ENCODE measurements around the gene MAD1L1. TPM values are rescaled to one million over a fixed set of nuclear protein-coding genes. Genes with fewer than 3 reads are reported as not detected.

Gene MAD1L1
- total and polyA plus RNA-seq, 2 of the 4 experiments (the other 2 are of a cell fraction), result 29.0 to 40.9 TPM

DNA sequence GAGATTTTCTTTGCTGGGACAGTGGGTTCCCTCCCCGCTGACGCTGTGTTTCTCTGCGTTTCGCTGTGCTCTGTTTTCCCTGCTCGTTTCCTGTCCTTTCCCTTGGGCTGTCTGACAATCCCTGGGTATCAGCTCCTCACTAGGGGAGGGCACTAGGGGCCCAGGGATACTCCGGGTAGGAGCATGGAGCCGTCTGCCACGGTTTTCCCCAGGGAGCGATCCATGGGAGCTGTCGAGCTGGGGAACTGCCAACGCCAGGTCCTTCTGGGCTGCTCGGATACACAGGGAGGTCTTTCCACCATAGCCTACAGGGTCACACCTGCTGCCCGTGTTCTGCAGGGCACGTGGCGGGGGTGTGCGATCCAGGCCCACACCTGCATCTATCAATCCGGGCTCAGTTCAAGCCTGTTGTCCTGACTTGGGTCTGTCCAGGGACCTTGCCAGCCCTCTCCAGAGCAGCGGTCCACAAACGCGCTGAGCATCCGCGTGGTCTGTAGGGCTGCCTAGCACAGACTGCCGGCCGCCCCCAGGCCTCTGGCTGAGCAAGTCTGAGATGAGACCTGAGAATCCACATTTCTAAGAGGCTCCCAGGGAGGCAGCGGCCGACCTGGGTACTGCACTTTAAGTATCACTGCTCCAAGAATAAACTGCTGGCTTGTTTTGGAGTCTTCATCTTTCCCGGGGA, 299.5 kb downstream of the MAD1L1 start:
- Histone ChIP-seq H3K9me3 (ENCODE audit: control insufficient read depth, insufficient read depth, low read length) (no peaks in the 10 kb centered on the region), H3K14ac (replicated peaks; ENCODE audit: low read depth, low read length) (no peak overlapping the region), H4K8ac (ENCODE audit: low read depth in 2 of 2, low read length in 2 of 2) (no peak overlapping the region), H2AK5ac (ENCODE audit: low read depth, low read length) (no peak overlapping the region), H2BK15ac (ENCODE audit: low read depth, low read length) (no peak overlapping the region), H2AK9ac (replicated peaks; ENCODE audit: low read depth, low read length, poor library complexity) (no peak overlapping the region), H3K9me1 (ENCODE audit: insufficient read depth, low read length) (no peaks in the 10 kb centered on the region), H2BK120ac (ENCODE audit: low read depth, low read length) (no peak overlapping the region), H2AFZ (replicated peaks; ENCODE audit: low read length, poor library complexity) (no peak overlapping the region), H3K27me3 (ENCODE audit: control insufficient read depth, insufficient read depth, low read length) (no peaks in the 10 kb centered on the region), H3K27ac (ENCODE audit: insufficient read depth, low read length) (no peak overlapping the region), H3K79me1 (ENCODE audit: low read depth in 1 of 2, low read length in 2 of 2) (no peaks in the 10 kb centered on the region; a peak in 2 of 4 replicates), H3K23ac (ENCODE audit: low read depth, low read length) (no peak overlapping the region), H2BK20ac (ENCODE audit: low read depth, low read length) (no peak overlapping the region), H3K36me3 (ENCODE audit: control insufficient read depth, insufficient read depth, low read length) (no peaks in the 10 kb centered on the region), H4K20me1 (ENCODE audit: insufficient read depth, low read length) (no peaks in the 10 kb centered on the region), H3K18ac (ENCODE audit: low read depth, low read length) (no peak overlapping the region), H3K56ac (ENCODE audit: extremely low read depth, insufficient read depth, low read length) (no peak overlapping the region), H3K4me3 (ENCODE audit: insufficient read depth, low read depth, low read length) (no peak overlapping the region), H3K4ac (ENCODE audit: low read depth, low read length) (no peak overlapping the region), H4K91ac (ENCODE audit: insufficient read depth, low read depth, low read length) (no peak overlapping the region), H3K9ac (ENCODE audit: low read depth, low read length) (no peak overlapping the region), H2BK5ac (ENCODE audit: low read depth, low read length, poor library complexity, severe bottlenecking) (no peak overlapping the region), H3K4me2 (ENCODE audit: low read depth, low read length) (no peak overlapping the region), H3K4me1 (ENCODE audit: control insufficient read depth, insufficient read depth, low read length) (peaks cover 2% of the 10 kb centered on the region; the same call in 1 of the 2 replicates), H4K5ac (ENCODE audit: low read depth, low read length) (no peak overlapping the region)
- WGBS, 2 experiments (ENCODE audit: extremely low coverage in 2 of 2, insufficient read length in 1 of 2), result 86% methylated on average over 14 of the region's 27 CpGs; no CpG with 5 or more reads in 1 of the 2 experiments
- in situ Hi-C loops (cut with MboI; ENCODE audit: low sequenced_read_pairs), result no loop called here
- BruUV-seq (replicated peaks), result no TSS peak
- ChIA-PET CTCF (no interaction called here), POLR2A (ENCODE audit: unreplicated experiment) (no interaction called here)
- dilution Hi-C loops (cut with HindIII; ENCODE audit: low sequenced_read_pairs, unreplicated experiment), result no loop called here
- ATAC-seq (ENCODE audit: low read depth) (no peak), DNase-seq (no peak)
- intact Hi-C loops (cut with micrococcal nuclease), result no loop called here
- TF ChIP-seq MXI1 (IDR thresholded peaks at IDR 0.05; ENCODE audit: borderline replicate concordance, low read depth, low read length) (no peak), RCOR1 (IDR thresholded peaks at IDR 0.05; ENCODE audit: insufficient replicate concordance, low read length) (no peak), FOS (IDR thresholded peaks at IDR 0.05; ENCODE audit: low read depth, low read length) (no peak), MAZ (IDR thresholded peaks at IDR 0.05; ENCODE audit: borderline replicate concordance, low read depth, low read length) (no peak), POLR2A (IDR thresholded peaks at IDR 0.05; ENCODE audit: low read depth, low read length) (no peak), RAD21 (IDR thresholded peaks at IDR 0.05; ENCODE audit: low read length) (no peak)
- TF ChIP-seq, protein P1, sequence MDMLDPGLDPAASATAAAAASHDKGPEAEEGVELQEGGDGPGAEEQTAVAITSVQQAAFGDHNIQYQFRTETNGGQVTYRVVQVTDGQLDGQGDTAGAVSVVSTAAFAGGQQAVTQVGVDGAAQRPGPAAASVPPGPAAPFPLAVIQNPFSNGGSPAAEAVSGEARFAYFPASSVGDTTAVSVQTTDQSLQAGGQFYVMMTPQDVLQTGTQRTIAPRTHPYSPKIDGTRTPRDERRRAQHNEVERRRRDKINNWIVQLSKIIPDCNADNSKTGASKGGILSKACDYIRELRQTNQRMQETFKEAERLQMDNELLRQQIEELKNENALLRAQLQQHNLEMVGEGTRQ (IDR thresholded peaks at IDR 0.05; ENCODE audit: low read depth, low read length), result no peak
